ENCODE measurements around the gene LASP1.

GRCh38 chr17:38910325-38910724 lies 40.5 kb downstream of the LASP1 start:
- TF ChIP-seq RAD21 (IDR thresholded peaks at IDR 0.05; ENCODE audit: low read depth) (no peak), EP300 (IDR thresholded peaks at IDR 0.05; ENCODE audit: borderline replicate concordance) (no peak)
